ENCODE results near the gene OBP2B.

The OBP2B gene

GRCh38 chr9:133167096-133167730, 41.8 kb downstream of the OBP2B start:
- no peak for DNase-seq (ENCODE audit: low read depth)

- DNase-seq (ENCODE audit: low read depth), result no peak
Observed at GRCh38 chr9:133166392-133166791, 42.7 kb downstream of the OBP2B start.

- no peak for DNase-seq (ENCODE audit: low read depth)
Observed at GRCh38 chr9:133165452-133165730, 43.7 kb downstream of the OBP2B start.

GRCh38 chr9:133164191-133164590, 44.9 kb downstream of the OBP2B start:
- no peak for DNase-seq (ENCODE audit: low read depth)

GRCh38 chr9:133163504-133164172, 45.4 kb downstream of the OBP2B start, which contains the start of gene GBGT1:
TSS of gene GBGT1 (minus strand) at chr9:133163914. CDS start at chr9:133162412, 1,502 bp downstream.
- no peak for DNase-seq (ENCODE audit: low read depth)

GRCh38 chr9:133162861-133163503, 46.1 kb downstream of the OBP2B start:
- DNase-seq (ENCODE audit: low read depth), result no peak

- DNase-seq (ENCODE audit: low read depth), result no peak
Observed at GRCh38 chr9:133161547-133161950, 47.5 kb downstream of the OBP2B start.

GRCh38 chr9:133160742-133161546, 48.1 kb downstream of the OBP2B start:
- no peak for DNase-seq (ENCODE audit: low read depth)

GRCh38 chr9:133158695-133159094, 50.4 kb downstream of the OBP2B start:
- DNase-seq (ENCODE audit: low read depth), result no peak

Data from stimulated activated CD8-positive, alpha-beta memory T cell treated with anti-CD3 and anti-CD28 coated beads, Interleukin-15, amount 100 ng/mL, for 24 hours (primary cell).